ENCODE data around the gene TSPAN32. TPM values are rescaled to one million over a fixed set of nuclear protein-coding genes. Genes with fewer than 3 reads are reported as not detected.

The TSPAN32 gene
- total RNA-seq, 1 donor from 2014 or later, result 1.9 TPM

- H3K27ac ChIP-seq, result no peak overlapping the region
- no peaks in the 10 kb centered on the region for H3K9me3 ChIP-seq
- no peaks in the 10 kb centered on the region for H3K27me3 ChIP-seq
- H3K4me1 ChIP-seq, result no peaks in the 10 kb centered on the region
- TF ChIP-seq, protein P1, sequence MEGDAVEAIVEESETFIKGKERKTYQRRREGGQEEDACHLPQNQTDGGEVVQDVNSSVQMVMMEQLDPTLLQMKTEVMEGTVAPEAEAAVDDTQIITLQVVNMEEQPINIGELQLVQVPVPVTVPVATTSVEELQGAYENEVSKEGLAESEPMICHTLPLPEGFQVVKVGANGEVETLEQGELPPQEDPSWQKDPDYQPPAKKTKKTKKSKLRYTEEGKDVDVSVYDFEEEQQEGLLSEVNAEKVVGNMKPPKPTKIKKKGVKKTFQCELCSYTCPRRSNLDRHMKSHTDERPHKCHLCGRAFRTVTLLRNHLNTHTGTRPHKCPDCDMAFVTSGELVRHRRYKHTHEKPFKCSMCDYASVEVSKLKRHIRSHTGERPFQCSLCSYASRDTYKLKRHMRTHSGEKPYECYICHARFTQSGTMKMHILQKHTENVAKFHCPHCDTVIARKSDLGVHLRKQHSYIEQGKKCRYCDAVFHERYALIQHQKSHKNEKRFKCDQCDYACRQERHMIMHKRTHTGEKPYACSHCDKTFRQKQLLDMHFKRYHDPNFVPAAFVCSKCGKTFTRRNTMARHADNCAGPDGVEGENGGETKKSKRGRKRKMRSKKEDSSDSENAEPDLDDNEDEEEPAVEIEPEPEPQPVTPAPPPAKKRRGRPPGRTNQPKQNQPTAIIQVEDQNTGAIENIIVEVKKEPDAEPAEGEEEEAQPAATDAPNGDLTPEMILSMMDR (IDR thresholded peaks at IDR 0.05), result no peak
- intact Hi-C loops (cut with DNase I), result no loop called here
- DNase-seq (ENCODE audit: low spot score in 2 of 2), result no peak
- H3K4me3 ChIP-seq, result no peak overlapping the region
- no peaks in the 10 kb centered on the region for H3K36me3 ChIP-seq
These were observed 65.7 kb downstream of the TSPAN32 start for GRCh38 chr11:2367266-2368160.

Other genes starting within 250 kb of the TSPAN32 start
- 124 TPM for gene IGF2, start 162.6 kb upstream of the TSPAN32 start, total RNA-seq
- gene INS, start 140.8 kb upstream of the TSPAN32 start, total RNA-seq, result not detected
- gene TH, start 130.2 kb upstream of the TSPAN32 start, total RNA-seq, result not detected
- not detected for gene ASCL2, start 31.4 kb upstream of the TSPAN32 start, total RNA-seq
- not detected for gene C11orf21, start 95 bp upstream of the TSPAN32 start, total RNA-seq
- gene CD81, start 75.3 kb downstream of the TSPAN32 start, total RNA-seq, result 801 TPM
- 183 TPM for gene TSSC4, start 98.7 kb downstream of the TSPAN32 start, total RNA-seq
- not detected for gene TRPM5, start 142.5 kb downstream of the TSPAN32 start, total RNA-seq
- 2.3 TPM for gene KCNQ1, start 143.0 kb downstream of the TSPAN32 start, total RNA-seq

Measured in ascending aorta (tissue), 2 donors.